22Rv1 (cell line): Measurements from ENCODE around the gene ZNF764.

ENCODE experiments used
- CTCF ChIP-seq: fragments of 450-650 bp; IDR thresholded peaks from 2 replicates; pipeline ENCODE4 v1.5.1; 2017; ENCODE audit warnings: mild to moderate bottlenecking
- ZFX ChIP-seq: fragments of 450-650 bp; IDR thresholded peaks from 2 replicates; pipeline ENCODE4 v1.6.1; 2017; ENCODE audit warnings: antibody characterized with exemption, borderline replicate concordance

- no peak for TF ChIP-seq CTCF
- no peak for TF ChIP-seq ZFX
These were observed 13.5 kb upstream of the ZNF764 start, which contains the start of gene ZNF688 for GRCh38 chr16:30571445-30572322.
